OCI-LY1 (cell line): ENCODE results near the gene BBS12.

Source experiments
- CTCF ChIP-seq: fragments of 200-600 bp; sonication (generic), shearing (Covaris generic); IDR thresholded peaks from 2 replicates; pipeline ENCODE4 v1.5.1; 2017; ENCODE audit warnings: mild to moderate bottlenecking, antibody characterized with exemption, low read length, moderate library complexity, mixed read lengths
- EZH2 ChIP-seq: fragments of 200-600 bp; sonication (generic), shearing (Covaris generic); IDR thresholded peaks from 2 replicates; pipeline ENCODE4 v1.8.0; 2017; ENCODE audit warnings: borderline replicate concordance, mixed run types, mild to moderate bottlenecking, antibody characterized with exemption, low read length, moderate library complexity, mixed read lengths

- no peak for TF ChIP-seq CTCF
- no peak for TF ChIP-seq EZH2
Measured at GRCh38 chr4:122700178-122700725, 32.3 kb upstream of the BBS12 start.
